NCI-H2029 treated with DMSO at 0.1 percent for 48 hours (cell line): Measurements from ENCODE around the gene TXNDC2.

ENCODE experiments used
- DNase-seq: peaks from one replicate; lab custom pipeline; 2025; lab: John Stamatoyannopoulos, UW

Gene TXNDC2

DNA sequence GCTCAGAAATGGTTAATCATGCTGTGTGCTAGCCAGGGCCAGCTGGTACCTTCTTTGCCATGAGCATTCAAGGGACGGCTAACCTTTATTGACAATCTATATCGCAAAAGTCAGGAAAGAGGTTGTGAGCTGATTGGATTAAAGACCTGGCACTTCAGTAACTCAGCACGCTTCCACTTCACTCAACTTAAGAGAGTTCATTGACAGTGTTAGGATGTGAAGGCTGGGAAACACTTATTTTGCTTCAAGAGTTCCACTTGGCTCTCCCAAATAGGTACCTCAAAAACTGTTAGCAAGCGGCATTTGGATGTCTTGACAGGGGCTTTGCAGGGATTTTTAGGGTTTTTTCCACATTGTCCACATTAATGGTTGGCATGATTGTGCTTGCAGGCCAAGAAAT, 25.1 kb upstream of the TXNDC2 start:
- DNase-seq = no peak

DNA sequence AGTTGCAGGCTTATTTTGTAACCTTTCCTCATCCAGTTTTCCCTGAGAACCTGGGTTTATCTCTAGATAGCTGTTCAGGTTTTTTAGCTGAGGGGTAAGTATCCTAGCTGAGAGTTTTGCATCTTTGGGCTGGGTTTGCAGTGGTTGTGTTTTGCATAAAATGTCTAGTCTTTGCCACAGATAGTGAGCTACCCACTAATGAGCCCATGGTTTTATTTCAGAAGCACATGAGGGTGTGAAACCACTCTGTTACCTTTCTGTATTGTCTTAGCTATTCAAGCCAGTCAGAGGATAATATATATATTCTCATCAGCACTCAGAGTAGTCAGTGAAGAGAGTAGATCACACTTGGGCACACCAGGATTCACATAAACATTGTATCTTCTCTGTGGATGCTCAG, 24.6 kb upstream of the TXNDC2 start:
- no peak for DNase-seq

DNA sequence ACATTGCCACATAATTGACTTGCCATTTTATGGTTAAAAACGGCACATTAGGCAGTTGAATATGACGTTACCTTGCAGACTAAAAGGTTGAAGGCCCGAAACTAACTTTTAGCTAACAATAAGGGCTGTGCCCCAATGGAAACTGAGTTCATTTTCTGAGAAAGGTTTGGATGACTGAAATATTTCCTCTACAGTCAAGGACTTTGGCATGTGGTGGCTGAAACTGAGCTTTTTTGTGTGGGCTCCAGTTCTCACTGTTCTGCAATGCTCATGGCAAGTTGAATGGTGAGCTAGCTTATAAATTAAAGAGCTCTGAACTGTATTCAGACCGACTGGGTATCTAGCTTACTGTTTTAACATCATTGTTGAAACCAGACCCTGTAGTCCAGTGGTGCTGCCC, 23.8 kb upstream of the TXNDC2 start:
- no peak for DNase-seq

DNA sequence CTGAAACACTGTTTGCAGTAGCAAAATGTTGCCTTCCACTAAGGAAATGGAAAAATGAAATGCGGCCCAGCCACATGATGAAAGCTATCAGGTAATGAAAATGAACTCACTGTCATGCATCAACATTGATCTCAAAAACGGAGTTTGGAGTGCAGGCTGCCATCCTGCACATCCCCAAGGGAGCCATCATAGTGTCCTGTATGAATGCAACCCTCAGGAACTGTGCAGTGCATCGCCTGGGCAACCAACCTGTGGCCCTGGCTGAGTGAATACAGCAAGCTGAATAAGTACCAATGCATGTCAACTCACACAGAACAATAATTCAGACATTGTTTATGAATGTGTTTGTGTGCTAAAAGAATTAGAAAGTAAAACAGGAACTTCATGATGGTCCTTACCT, 23.1 kb upstream of the TXNDC2 start:
- no peak for DNase-seq

DNA sequence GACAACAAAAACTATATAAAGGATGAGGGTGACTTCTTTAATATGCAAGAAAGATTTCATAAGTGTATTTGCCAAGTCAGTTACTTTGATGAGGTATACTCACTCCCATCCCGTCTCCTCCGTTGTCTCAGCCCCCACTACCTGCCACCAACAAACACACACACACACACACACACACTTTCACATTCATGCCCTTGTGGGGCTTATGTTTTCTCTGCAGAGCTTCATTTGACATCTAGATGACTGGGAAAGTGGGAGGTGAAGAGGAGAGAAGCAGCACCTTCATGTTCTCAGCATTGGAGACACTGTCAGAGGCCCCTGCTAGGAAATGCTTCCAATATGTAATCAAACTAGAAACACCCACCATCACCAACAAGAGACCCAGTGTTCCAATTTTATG, 22.5 kb upstream of the TXNDC2 start:
- DNase-seq = no peak

DNA sequence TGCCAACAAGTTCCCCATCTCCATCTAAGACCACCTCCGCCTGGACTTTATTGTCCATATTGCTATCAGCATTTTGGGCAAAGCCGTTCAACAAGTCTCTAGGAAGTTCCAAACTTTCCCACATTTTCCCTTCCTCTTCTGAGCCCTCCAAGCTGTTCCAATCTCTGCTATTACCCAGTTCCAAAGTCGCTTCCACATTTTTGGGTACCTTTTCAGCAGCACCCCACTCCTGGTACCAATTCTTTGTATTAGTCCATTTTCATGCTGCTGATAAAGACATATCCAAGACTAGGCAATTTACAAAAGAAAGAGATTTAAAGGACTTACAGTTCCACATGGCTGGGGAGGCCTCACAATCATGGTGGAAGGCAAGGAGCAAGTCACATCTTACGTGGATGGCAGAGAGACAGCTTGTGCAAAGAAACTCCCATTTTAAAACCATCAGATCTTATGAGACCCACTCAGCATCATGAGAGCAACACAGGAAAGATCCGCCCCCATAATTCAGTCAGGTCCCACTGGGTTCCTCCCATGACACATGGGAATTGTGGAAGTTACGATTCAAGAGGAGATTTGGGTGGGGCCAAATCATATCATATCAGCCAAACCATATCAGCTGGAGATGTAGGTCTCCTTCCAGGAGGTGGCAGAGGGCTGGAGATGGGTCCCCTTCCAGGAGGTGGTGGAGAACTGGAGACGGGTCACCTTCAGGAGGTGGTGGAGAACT, 19.8 kb upstream of the TXNDC2 start:
- no peak for DNase-seq

DNA sequence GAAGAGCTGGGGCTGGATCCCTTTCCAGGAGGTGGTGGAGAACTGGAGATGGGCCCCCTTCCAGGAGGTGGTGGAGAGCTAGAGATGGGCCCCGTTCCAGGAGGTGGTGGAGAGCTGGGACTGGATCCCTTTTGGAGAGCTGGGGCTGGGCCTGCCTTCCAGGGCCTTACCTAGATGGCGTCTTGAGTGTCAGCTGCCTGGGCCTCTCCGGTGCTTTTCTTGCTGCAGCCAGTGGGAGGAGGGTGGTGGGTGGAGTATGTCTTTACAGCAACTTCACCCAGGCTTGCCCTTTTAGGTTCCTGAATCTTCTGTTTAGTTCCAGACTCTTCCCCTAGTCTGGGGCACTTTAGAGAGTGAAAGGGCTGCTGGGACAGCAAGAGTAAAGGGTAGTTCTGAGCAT, 19.1 kb upstream of the TXNDC2 start:
- no peak for DNase-seq

DNA sequence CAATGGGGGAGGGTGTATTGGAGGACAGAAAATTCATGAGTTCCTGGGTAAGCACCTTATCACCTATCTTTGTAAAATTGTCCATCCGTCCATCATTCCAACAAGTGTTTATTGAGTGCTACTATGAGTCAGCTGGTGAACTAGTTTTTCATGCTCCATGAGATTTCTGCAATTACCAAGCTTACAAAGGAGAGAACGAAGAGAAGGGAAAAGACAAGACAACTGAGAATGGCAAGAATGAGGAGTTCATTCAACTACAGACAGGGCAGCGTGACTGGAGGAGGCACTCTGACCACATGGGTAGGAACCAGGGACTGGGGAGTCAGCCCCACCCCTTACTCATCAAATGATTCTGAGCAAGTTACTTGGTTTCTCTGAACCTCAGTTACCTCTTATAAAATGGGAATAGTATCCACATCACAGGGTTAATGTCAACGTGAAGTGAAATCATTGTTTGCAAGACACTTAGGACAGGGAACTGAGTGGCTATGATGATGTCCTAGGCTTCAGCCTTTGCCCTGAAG, 18.6 kb upstream of the TXNDC2 start:
- no peak for DNase-seq

DNA sequence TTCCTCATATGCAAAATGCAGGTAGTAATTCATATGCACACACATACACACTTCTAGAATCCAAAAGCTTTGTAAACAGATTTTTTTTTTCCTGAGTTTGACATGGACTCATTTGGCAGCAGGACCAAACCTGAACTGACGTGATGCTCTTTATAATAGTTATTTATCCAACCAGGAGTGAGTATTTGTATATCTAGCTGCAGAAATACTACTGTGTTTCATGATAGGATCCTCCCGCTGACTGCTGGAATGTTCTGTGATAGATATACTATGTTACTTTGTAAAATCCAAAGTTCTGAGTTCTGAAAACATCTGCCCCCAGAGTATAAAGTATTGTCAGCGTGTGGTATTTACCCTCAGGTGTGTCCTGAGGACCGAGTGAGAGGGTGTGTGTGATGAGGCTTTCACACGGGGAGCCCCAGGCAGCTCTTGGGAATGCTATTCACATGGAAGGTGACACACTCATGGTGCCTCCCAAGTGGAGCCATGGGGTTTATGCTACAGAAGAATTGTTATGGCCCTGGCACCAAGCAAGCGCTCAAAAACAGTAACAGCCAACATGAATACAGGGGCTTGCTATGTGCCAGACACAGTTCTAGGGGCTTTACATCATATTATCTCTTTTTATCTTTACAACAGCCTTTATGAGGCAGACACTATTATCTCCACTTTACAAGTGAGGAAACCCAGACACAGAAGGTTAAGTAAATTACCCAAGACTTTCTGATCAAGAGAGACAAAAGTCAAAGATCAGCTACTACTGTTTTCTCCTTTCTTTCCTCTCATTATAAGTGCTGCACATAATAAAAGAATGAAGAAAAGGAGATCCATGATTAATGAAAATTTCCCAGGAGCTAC, 16.7 kb upstream of the TXNDC2 start:
- no peak for DNase-seq

DNA sequence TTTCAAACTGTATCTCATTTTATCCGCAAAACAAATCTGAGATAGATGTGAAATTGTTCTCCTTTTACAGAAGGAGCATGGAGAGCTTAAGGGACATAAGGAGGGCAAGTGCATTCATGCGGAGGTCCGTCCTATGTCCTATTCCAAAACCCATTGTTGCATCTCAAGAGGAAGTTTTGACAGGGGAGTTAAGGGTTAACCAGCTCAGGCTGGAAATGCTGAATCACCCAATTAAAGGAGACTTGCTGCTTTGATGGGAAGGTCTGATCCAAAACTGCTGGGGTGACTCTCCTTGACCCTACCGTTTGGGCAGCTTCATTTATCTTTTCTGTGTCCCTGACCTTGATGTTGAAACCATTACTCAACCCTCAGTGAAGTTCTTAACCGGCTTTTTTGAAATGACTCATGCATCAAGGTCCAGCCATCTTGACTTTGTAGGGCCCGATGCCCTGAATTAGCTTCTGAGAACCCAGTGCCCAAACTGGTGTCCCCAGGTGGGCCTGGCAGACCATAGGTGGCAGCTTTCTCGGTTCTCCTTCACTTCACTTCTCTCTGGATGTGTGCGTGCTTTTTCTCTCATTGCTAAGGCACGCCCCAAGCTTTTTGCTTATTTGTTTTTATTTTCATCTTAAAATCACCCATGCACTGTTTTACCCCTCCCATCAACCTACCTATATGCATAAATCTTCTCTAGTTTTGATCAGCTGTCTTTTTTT, 15.9 kb upstream of the TXNDC2 start:
- no peak for DNase-seq

DNA sequence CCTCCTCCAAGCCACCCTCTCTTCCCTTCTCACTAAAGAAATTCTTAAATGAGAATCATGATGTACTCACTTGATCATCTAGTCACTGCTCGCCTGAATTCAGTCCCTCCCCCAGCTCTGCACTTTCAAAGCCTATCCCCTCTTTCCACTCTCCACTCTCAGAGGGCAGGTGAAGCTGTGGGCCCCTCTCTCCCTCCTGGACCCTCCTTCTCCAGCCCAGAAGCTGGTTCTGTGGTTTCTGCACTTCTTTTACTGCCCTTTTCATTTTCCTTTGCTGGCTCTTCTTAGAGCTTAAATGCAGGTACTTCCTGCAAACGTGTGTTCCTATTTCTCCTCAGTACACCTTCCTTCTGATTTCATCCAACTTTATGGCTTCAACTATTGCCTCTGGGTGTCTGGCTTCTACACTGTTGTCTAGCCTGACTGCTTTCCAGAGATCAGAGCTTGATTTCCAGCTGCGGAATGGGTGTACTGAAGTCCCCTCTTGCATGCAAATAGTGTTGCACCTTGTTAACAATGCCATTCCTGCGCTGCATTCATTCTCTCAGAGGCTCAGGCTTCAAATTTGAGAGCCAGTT, 15.3 kb upstream of the TXNDC2 start:
- DNase-seq = no peak

DNA sequence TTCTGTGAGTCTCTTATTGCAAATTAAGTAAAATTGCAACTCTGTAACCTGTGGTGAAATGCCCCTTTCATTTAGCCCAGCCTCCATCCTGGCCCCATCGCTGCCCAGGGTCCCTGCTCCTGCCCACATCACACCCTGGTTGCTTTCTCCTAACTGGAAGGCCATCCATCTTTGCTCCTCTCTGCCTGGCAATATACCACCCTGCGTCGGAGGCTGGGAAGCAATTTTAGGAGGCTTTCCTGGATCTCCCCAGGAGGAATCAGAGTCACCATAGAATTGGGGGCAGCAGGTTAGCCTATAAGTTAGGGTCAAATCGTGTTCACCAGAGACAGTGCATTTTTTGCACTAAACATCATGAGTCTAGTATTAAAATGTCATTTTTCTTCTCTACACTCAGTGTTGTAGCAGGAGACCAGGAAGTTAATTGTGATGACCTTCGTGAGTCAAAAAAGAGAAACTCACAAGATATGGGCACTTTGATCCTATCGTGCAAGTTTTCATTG, 14.5 kb upstream of the TXNDC2 start:
- no peak for DNase-seq

DNA sequence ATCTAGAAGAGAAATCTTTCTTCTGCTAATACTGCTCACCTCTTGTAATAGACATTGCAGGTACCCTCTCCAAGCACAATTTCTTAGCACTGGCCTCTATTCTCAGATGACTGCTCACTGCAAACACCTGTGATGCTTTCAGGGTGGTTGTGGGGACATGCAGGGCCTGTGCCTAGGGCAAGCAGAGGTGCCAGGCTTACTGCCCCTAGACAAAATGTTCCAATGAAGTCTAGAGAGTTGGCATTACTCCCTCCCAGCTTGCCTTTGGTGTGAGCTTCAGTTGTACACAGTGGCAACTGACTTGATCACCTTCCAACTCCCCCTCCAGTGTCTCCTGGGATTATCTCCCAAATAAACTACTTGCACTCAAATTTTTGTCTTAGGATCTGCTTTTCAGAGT, 12.9 kb upstream of the TXNDC2 start:
- DNase-seq = no peak

DNA sequence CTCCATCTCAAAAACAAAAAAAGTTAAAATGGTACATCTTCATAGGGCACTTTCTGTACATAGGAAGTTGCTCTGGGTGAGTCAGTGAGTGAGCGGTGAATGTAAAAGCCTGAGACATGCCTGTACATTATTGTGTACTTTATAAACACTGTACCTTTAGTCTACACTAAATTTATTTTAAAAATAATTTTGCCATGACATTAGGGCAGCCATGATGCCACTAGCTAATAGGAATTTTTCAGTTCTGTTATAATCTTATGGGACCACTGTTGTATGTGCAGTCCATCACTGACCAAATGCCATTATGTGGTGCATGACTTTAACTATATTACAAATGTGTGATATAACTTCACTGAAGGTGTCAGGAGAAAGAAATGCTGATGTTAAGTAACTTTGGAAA, 11.0 kb upstream of the TXNDC2 start:
- no peak for DNase-seq

DNA sequence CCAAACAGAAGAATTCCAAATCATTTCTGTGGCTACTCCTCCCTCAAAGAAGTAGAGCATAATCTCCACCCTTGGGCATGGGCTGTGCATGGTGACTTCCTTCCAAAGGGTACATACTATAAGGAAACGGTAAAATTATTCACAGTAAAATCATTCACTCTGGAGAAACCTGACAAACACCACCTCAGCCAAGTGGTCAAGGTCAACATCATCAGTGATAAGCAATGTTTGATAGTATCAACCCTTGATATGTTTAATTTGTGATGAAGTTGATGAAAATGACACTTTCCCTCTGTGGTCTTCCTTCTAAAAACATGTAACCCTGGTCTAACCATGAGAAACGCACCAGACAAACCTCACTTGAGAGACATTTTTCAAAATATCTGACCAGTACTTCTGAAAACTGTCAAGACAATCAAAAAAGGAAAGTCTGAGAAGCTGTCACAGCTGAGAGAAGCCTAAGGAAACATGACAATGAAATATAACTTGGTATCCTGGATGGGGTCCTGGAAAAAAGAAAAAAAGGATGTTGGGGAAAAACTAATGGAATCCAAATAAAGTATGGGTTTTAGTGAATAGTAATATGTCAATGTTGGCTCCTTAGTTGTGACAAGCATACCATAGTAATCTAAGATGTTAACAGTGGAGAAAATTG, 9.4 kb upstream of the TXNDC2 start:
- DNase-seq = no peak

DNA sequence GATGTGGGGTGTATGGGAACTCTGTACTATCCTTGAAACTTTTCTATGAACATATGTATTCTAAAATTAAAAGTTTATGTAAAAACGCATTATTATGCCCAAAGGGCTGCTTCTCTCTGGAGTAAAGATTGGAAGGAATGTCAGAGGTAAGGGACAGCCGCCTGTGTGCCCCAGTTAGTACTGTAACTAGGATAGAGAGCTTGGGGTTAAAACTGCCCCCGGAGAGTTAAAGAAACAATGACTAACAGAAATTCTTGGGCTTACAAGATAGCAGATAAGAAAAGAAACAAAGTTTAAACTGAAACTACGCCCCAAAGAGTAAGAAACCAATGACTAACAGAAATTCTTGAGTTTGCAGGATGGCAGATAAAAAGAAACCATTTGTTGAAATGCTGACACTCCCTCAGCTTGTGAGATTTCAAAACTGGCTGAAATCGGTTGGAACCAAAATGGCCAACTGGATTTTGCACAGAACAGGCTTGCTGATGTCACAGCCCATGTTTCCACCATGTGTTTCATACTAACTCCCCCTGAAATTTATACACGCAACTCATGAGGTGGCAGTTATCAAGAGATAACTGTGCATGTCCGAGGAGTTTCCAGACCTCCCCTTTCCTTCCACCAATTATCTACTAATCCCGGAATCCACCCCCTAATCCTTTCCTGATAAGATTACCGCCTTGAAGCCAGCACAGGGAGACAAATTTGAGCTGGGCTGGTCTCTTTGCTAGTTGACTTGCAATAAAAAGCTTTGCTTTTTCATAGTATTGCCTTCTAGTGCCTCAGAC, 8.7 kb upstream of the TXNDC2 start:
- no peak for DNase-seq

DNA sequence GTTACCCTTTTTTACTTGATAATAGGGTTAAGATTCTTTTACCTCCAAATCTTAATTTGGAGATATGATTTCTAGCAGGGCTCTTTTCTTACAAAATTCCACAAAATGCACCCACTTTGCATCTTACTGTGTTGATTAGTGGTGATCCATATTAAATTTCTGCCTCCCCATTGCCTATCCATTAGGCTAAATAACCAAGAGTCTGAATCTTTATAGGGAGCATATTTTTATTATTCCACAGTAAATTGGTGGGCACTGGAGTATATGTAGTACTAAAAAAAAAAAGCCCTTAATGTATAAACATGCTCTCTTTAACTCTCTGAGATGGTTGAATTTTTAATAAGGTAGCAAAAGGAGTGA, 8.1 kb upstream of the TXNDC2 start:
- no peak for DNase-seq

DNA sequence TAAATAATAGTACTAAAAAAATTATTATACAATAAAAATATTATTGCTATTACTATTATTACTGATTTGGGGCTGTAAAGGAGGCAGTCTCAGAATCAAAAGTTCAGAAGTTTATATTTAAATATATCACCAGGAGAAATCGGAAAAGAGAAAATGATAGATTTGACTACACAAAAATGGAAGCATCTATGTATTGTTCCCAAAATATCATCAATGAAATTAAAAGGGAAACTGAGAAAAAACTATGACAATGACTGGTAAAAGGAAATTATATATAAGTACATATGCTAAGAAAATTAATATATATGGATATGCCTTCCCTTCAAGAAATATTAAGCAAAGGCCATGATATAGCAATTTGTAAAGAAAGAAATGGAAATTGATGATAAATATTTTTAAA, 7.7 kb upstream of the TXNDC2 start:
- DNase-seq = no peak

DNA sequence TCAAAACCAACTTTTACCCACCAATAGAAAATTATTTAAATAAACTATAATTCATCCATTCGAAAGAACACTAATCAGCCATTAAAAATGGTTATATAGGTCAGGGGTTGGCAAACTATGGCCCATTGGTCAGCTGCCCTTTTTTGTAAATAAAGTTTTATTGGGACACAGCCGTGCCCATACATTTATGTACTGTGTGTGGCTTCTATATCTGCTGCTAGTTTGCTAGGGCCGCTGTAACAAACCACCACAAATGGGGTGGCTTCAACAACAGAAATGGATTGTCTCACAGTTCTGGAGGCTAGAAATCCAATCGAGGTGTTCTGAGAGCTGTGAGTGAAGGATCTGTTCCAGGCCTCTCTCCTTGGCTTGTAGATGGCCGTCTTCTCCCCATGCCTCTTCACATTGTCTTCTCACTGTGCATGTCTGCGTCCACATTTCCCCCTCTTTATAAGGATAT, 7.0 kb upstream of the TXNDC2 start:
- no peak for DNase-seq

DNA sequence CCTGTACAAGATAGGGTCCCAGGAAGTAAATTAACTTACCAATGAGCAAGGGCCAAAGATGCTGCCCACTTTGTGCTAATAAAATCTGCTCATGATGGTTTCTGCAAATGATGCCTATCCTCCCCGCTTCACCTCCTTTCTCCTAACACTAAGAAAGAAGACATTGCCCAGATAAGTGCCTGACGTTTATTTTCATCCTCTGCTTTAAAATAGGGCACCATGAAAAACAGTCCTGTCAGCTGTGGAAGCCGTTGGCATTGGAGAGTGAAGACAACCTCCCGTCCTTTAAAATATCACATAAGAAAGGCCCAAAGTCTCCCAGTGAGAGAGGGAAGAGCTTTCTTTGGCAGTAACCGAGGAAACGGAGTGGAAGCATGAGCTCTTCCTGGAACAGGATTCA, 1.7 kb upstream of the TXNDC2 start:
- no peak for DNase-seq
